ENCODE data around the gene PIK3CD. TPM values are rescaled to one million over a fixed set of nuclear protein-coding genes. Genes with fewer than 3 reads are reported as not detected.
"Not testable (repeated sequence)": the region's sequence is repeated elsewhere in the genome, so short reads cannot be mapped to it uniquely, and the experiment has no call there.

PIK3CD gene
- total and polyA plus RNA-seq, 11 donors = 1.9 to 18.8 (median 4.0) TPM

GRCh38 chr1:9705337-9706093, 54.0 kb downstream of the PIK3CD start:
- H3K27me3 ChIP-seq = no peaks in the 10 kb centered on the region

DNA sequence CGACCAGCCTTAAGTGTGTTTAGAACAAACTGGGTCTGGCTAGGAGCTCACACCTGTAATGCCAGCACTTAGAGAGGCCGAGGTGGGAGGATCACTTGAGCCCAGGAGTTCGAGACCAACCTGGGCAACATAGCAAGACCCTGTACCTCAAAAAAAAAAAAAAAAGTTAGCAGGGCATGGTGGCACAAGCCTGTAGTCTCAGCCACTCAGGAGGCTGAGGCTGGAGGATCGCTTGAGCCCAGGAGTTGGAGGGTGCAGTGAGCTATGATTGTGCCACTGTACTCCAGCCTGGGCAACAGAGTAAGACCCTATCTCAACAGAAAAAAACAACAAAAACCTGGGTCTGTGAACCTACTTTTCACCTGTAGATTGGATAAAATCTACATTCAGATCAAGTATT, 54.6 kb downstream of the PIK3CD start:
- Histone ChIP-seq H3K4me3 (no peak overlapping the region), H3K4me1 (peaks cover 0 to 46% (median 0%) of the 10 kb centered on the region in 12 donors), H3K27me3 (no peaks in the 10 kb centered on the region), H3K9me3 (no peaks in the 10 kb centered on the region), H3K27ac (no peak overlapping the region), H3K36me3 (peaks cover 0 to 14% (median 0%) of the 10 kb centered on the region in 9 donors)
- intact Hi-C loops (cut with DNase I) = no loop called here
- 88 to 95% (median 92%) methylated on average over 4 of the region's 4 CpGs for WGBS, 4 donors
- TF ChIP-seq POLR2A (IDR thresholded peaks at IDR 0.05) = no peak
- TF ChIP-seq, protein P1, sequence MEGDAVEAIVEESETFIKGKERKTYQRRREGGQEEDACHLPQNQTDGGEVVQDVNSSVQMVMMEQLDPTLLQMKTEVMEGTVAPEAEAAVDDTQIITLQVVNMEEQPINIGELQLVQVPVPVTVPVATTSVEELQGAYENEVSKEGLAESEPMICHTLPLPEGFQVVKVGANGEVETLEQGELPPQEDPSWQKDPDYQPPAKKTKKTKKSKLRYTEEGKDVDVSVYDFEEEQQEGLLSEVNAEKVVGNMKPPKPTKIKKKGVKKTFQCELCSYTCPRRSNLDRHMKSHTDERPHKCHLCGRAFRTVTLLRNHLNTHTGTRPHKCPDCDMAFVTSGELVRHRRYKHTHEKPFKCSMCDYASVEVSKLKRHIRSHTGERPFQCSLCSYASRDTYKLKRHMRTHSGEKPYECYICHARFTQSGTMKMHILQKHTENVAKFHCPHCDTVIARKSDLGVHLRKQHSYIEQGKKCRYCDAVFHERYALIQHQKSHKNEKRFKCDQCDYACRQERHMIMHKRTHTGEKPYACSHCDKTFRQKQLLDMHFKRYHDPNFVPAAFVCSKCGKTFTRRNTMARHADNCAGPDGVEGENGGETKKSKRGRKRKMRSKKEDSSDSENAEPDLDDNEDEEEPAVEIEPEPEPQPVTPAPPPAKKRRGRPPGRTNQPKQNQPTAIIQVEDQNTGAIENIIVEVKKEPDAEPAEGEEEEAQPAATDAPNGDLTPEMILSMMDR (IDR thresholded peaks at IDR 0.05) = no peak
- DNase-seq = no peak
- no peak for ATAC-seq

More at GRCh38 chr1:9705337-9706093, 54.0 kb downstream of the PIK3CD start:
- Histone ChIP-seq H3K9me3 (no peaks in the 10 kb centered on the region), H3K36me3 (peaks cover 0 to 8% (median 0%) of the 10 kb centered on the region in 9 donors), H3K27ac (peak overlapping the region in 1 of 12 donors; percentile 59), H3K4me3 (no peak overlapping the region), H3K4me1 (peaks cover 0 to 46% (median 0%) of the 10 kb centered on the region in 12 donors)
- intact Hi-C loops (cut with DNase I) = no loop called here
- WGBS, 4 donors = 94 to 95% (median 94%) methylated on average over 8 of the region's 8 CpGs
- TF ChIP-seq, protein P1 (IDR thresholded peaks at IDR 0.05) = no peak
- no peak for TF ChIP-seq POLR2A (IDR thresholded peaks at IDR 0.05)
- ATAC-seq = no peak
- DNase-seq = no peak

DNA sequence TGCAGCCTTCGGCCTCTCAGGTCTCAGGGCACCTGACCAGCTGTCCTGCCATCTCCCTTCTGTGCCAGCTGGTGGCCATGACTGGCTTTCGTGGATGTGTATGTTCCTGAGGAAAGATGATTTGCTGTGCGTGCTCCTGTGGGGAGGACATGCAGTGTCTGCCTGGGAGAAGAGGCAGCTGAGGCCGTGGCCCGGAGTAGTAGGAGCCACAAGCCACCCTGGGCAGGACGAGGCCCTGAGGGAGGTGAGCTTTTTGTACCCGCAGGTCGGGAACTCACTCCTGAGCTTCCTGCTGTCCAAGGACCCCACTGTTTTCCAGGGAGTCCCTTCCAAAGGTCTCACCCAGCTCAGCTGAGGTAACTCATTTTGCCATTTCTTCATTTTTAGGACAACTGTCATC, 58.5 kb downstream of the PIK3CD start:
- intact Hi-C loops (cut with DNase I) = no loop called here
- DNase-seq = no peak
- WGBS, 4 donors = 91 to 94% (median 93%) methylated on average over 6 to 8 of the region's 8 CpGs
- H3K4me1 ChIP-seq = peaks cover 0 to 14% (median 0%) of the 10 kb centered on the region in 12 donors
- TF ChIP-seq, protein P1 (IDR thresholded peaks at IDR 0.05) = no peak
- no peak for TF ChIP-seq POLR2A (IDR thresholded peaks at IDR 0.05)
- H3K9me3 ChIP-seq = no peaks in the 10 kb centered on the region
- H3K27ac ChIP-seq = no peak overlapping the region
- peaks cover 0 to 49% (median 9%) of the 10 kb centered on the region in 9 donors for H3K36me3 ChIP-seq
- H3K4me3 ChIP-seq = no peak overlapping the region
- ATAC-seq = no peak
- H3K27me3 ChIP-seq = no peaks in the 10 kb centered on the region

DNA sequence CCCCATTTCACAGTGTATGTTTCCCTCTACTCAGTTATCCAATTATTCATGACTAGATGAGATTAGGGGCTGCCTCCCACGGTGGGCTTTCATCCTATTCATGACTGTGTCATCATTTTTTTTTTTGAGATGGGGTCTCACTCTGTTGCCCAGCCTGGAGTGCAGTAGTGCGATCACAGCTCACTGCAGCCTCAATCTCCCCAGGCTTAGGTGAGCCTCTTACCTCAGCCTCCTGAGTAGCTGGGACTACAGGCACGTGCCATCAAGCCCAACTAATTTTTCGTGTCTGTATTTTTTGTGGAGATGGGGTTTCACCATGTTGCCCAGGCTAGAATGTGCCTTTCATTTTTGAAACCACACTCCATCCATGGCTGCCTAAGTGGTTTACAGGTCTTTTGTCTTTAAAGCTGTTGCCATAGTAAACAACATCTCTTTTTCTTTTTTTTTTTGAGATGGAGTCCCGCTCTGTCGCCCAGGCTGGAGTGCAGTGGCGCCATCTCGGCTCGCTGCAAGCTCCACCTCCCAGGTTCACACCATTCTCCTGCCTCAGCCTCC, 60.0 kb downstream of the PIK3CD start:
- Histone ChIP-seq H3K27ac (no peak overlapping the region), H3K36me3 (peaks cover 0 to 64% (median 9%) of the 10 kb centered on the region in 9 donors), H3K27me3 (no peaks in the 10 kb centered on the region), H3K4me1 (peaks cover 0 to 4% (median 0%) of the 10 kb centered on the region in 12 donors), H3K9me3 (no peaks in the 10 kb centered on the region), H3K4me3 (no peak overlapping the region)
- WGBS, 4 donors = 88 to 91% (median 90%) methylated on average over 9 of the region's 9 CpGs
- intact Hi-C loops (cut with DNase I) = no loop called here
- TF ChIP-seq POLR2A (IDR thresholded peaks at IDR 0.05) = no peak
- TF ChIP-seq, protein P1 (IDR thresholded peaks at IDR 0.05) = no peak
- ATAC-seq (no peak), DNase-seq (no peak)

GRCh38 chr1:9712767-9713166, 61.2 kb downstream of the PIK3CD start:
- intact Hi-C loops (cut with DNase I); ATAC-seq; H3K27me3 ChIP-seq; DNase-seq; H3K9me3 ChIP-seq; H3K27ac ChIP-seq; H3K4me3 ChIP-seq: not testable (repeated sequence)
- Histone ChIP-seq H3K36me3 (peaks cover 0 to 69% (median 9%) of the 10 kb centered on the region in 9 donors), H3K4me1 (peaks cover 0 to 16% (median 0%) of the 10 kb centered on the region in 12 donors)
- WGBS, 4 donors = 94 to 95% (median 94%) methylated on average over 7 of the region's 7 CpGs
